ENCODE results near the gene ARHGAP25.
A peak's percentile ranks its signal among the peaks of the same experiment; 100 is the strongest.

ARHGAP25 gene

DNA sequence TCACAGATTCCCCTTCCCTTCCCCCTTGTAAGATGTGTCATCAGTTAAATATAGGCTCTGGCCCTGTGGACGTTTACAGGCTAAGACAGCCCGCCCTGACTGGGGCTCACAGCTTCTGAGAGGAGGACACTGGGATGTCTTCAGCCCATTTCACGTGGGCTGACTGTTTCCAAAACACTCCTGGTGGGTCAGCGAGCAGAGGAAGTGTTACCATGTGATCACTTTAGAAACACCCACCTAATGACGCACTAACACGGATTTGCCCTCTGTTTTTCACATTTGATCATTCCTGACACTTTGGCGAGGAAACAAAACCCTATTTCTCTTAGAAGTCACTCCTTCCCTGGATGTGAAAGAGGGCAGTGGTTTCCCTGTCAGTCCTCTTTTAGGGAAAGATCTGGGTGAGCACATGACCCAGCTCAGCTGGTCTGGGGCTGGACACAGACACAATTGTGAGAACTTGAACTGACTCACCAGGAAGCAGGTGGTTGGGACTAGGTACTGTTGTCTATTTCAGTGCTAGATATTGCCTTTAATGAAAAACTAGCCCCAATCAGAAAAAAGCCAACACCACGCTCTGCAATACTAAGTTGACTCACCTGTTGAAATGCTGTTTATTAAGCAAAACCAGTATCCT is 97.7 kb downstream of the ARHGAP25 start:
- DNase-seq (ENCODE audit: low read depth) = peak; percentile 34

GRCh38 chr2:68833162-68833561 is 98.6 kb downstream of the ARHGAP25 start:
- DNase-seq (ENCODE audit: low read depth) = no peak

- DNase-seq (ENCODE audit: low read depth) = no peak
Measured at GRCh38 chr2:68834737-68835376, 100.2 kb downstream of the ARHGAP25 start.

DNA sequence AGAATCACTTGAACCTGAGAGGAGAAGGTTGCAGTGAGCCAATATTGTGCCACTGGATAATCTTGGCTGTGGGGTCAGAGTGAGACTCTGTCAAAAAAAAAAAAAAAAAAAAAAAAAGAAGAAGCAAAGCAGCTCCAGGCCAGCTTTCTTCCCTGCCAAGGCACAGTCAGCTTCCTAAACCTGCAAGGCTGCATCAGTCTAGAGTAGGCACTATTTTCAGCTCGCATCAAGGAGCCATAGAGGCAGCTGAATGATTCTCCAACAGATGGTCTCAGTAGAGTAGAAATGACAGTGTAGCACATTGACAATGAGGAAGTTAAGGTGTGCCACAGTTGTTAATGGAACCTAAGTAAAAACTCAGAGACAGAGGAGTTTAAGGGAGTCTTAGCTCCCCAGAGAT is 101.0 kb downstream of the ARHGAP25 start:
- DNase-seq (ENCODE audit: low read depth) = no peak

GRCh38 chr2:68837164-68837860 is 102.7 kb downstream of the ARHGAP25 start:
- no peak for DNase-seq (ENCODE audit: low read depth)

GRCh38 chr2:68837861-68838341 is 103.3 kb downstream of the ARHGAP25 start:
- no peak for DNase-seq (ENCODE audit: low read depth)

GRCh38 chr2:68838641-68839040 is 104.0 kb downstream of the ARHGAP25 start:
- DNase-seq (ENCODE audit: low read depth) = no peak

GRCh38 chr2:68839260-68839833 is 104.7 kb downstream of the ARHGAP25 start:
- DNase-seq (ENCODE audit: low read depth) = no peak

GRCh38 chr2:68845043-68845442 is 110.4 kb downstream of the ARHGAP25 start:
- no peak for DNase-seq (ENCODE audit: low read depth)

DNA sequence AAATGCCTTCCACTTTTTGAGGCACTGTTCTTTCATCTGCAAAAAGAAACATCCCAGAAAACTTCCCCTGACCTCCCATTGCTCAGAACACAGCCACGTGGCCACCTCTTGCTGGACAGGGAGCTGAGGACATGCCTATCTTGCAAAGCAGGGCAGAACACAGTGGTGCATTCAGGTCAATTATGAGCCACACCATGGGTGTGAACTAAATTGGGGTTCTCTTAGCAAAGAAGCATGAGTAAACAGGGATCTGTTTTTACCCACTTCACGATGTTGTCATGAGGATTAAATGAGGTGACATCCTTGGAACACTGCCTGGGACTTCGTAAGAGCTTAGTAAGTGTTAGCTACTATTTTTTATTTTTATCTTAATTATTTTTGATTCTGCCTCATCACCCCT is 111.5 kb downstream of the ARHGAP25 start:
- no peak for DNase-seq (ENCODE audit: low read depth)

GRCh38 chr2:68847751-68848150 is 113.1 kb downstream of the ARHGAP25 start:
- DNase-seq (ENCODE audit: low read depth) = no peak

GRCh38 chr2:68849579-68850030 is 115.0 kb downstream of the ARHGAP25 start:
- DNase-seq (ENCODE audit: low read depth) = no peak

DNA sequence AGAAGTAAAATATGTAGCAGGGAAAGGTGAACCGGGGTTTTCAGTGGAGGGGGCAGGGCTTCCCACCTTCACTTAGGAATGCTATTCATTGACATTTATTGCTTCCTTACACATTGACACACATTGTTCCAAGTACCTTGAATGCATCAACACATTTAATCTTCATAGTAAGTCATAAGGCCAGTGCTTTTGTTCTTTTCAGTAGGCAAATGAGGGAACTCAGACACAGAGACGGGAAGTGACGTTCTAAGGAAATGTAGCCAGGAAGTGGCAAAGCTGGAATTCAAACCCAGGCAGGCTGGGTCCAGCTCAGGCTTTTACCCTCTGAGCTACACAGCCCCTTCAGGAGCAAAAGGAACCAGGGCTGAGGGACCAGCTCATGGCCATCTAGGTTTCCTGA is 115.9 kb downstream of the ARHGAP25 start:
- no peak for DNase-seq (ENCODE audit: low read depth)

DNA sequence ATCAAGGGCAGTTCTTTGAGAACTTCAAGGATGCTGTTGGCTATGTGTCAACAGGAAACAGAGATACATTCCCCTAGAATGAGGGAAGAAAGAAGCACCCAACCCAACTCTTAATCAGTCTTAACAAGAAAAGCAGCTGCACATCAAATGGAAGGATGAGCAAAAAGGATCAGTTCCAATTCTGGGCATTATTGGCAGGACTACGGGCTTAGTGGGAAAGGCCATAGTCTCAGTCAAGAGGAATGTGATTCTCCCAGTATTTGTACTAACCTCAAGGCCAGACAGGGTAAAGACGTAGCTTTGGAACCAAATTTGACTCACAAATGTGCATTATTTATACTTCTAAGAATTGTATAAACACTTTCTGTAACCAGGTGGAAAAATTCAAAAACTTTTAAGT is 118.4 kb downstream of the ARHGAP25 start:
- DNase-seq (ENCODE audit: low read depth) = no peak

DNA sequence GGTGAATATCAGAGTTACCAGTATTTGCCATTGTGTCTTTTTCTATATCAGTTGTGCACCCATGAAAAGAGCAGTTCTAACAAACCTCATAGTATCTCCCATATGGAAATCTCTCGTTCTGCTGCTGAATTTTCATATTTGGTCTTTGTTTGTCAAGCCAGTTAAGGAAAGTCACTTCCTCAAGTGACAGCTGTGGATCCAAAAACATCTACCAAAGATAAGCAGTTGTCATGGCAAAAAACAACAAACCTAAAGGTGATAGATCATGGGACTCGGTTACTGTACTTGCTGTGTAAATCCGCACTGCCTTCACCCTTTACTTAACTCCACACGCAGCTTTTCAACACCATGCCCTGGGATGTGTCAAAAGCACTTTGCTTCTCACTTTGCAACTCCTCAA is 119.3 kb downstream of the ARHGAP25 start:
- DNase-seq (ENCODE audit: low read depth) = no peak

DNA sequence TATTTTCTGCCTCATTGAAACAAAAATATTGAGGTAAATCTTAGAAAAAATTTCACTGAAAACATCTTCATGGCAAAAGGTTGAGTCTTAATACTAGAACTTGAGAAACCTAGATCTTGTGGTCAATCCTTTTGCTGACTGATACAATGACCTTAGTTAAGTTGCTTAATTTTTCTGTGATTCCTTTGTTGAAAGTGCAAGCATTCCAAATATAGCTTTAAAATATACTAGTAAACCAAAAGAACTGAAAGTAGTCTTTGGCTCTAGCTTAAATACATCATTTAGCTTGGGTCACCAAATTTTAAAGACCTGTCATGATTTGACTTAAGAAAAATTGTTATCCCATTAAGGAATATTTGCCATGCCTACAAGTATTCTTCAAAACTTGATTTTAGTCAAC is 119.9 kb downstream of the ARHGAP25 start:
- no peak for DNase-seq (ENCODE audit: low read depth)

DNA sequence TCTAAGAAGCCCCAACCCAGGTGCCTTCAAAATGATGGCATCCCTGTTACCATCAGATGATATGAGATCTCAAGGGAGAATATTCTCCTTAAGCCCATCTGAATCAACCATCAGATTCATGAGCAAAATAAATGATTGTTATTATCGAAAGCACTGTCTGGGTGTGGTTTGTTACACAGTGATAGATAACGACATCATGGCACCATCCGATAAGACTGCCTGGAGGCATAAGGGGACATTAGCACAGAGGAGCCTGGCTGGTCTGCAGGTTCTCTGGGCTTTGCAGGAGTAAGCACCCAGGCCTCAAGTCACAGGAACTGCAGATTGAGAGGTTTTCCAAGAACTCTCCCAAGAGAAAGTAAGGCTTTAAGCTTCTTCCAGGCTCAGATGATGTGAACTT is 120.9 kb downstream of the ARHGAP25 start:
- no peak for DNase-seq (ENCODE audit: low read depth)

- no peak for DNase-seq (ENCODE audit: low read depth)
Measured at GRCh38 chr2:68857202-68857845, 122.7 kb downstream of the ARHGAP25 start.

DNA sequence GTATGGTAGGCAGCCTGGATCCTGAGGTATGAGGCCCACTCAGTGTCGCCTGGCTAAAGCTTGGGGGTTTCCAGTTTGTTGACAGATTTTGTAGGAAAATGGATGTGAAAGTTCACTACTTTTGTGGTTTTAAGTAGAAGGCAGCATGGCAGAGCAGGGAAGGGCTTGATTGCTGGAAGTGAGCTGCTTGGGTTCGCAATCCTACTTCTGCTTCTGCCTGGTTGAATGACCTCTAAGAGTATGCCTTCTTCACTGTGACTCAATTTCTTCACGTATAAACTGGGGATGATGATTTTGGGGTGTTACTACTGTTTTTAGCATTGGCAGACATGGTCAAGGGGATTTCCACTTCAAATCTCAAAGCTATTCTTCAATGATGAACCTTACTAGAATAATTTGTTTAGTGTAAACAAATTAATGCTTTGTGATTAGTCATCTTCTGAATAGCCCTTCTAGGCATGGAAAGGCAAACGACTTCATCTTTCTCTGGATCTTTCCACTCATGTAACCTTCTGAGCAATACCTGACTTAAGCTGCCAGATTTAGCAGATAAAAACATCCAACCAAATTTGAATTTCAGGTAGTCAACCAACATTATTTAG is 123.3 kb downstream of the ARHGAP25 start:
- no peak for DNase-seq (ENCODE audit: low read depth)

- DNase-seq (ENCODE audit: low read depth) = no peak
Measured at GRCh38 chr2:68860111-68860510, 125.5 kb downstream of the ARHGAP25 start.

DNA sequence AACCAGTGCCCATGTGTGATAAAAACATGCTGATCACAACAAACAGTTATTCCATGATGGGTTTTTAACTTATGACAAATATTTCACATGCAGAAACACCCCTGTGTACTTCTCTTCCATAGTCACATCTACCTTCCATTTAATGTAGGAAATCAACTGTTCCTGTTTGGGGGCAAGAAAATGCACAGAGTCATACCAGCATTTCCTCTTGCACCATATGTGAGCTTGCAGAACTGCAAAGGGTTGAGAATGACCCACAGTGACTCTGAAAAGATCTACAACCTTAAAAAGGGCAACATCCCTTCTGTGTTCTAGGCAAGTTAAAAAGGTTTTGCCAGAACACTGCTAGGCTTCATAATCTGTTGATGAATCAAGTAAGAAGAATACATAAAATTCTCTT is 126.7 kb downstream of the ARHGAP25 start:
- no peak for DNase-seq (ENCODE audit: low read depth)

GRCh38 chr2:68862889-68863288 is 128.3 kb downstream of the ARHGAP25 start:
- no peak for DNase-seq (ENCODE audit: low read depth)
